Endothelial cell of umbilical vein (primary cell): ENCODE measurements around the gene RENBP. TPM values are rescaled to one million over a fixed set of nuclear protein-coding genes. Genes with fewer than 3 reads are reported as not detected.

Source experiments
- BruUV-seq: library from RNA; stranded (reverse); fragments of 400-500 nt; replicated peaks from 2 replicates; lab custom pipeline; 2021; lab: Mats Ljungman, UMichigan
- CTCF ChIA-PET: fragments of 300-600, 350-600 bp; sonication (Branson Sonifier 250); formaldehyde crosslinking; loops from one replicate; lab custom pipeline; 2021; ENCODE audit warnings: antibody characterized with exemption, inconsistent platforms; lab: Charles Lee
- POLR2A ChIA-PET: fragments of 300-600, 350-600 bp; sonication (Branson Sonifier 250); formaldehyde crosslinking; loops from one replicate; lab custom pipeline; 2021; ENCODE audit warnings: antibody characterized with exemption, inconsistent platforms; lab: Charles Lee
- DNase-seq: peaks from one replicate; pipeline ENCODE4 v3.0.0-alpha.2; 2011; ENCODE audit warnings: low read depth, low spot score
- FAIRE-seq: peaks from 2 replicates; lab custom pipeline; 2011; peaks lifted over from hg19 to GRCh38; lab: Jason Lieb, UNC
- H2AFZ ChIP-seq: 2 replicates; pipeline ENCODE4 v1.6.0; 2012; ENCODE audit warnings: low read depth, low read length, control low read depth, inconsistent platforms
- H3K27ac ChIP-seq: 2 replicates; pipeline ENCODE4 v1.5.1; 2011; ENCODE audit warnings: low read depth, mild to moderate bottlenecking, control low read depth, low read length, moderate library complexity; ENCODE audit not compliant: insufficient read depth
- H3K27me3 ChIP-seq, 2 experiments: 2 replicates each; pipeline versions ENCODE4 v1.6.0 to v1.6.1; 2011; ENCODE audit warnings: low read length in 2 of 2, mixed read lengths in 1 of 2; ENCODE audit not compliant: control insufficient read depth in 2 of 2, insufficient read depth in 2 of 2
- H3K36me3 ChIP-seq, 2 experiments: 2 replicates in 1 of 2; 3 replicates in 1 of 2; pipeline ENCODE4 v1.5.1; 2011; ENCODE audit warnings: low read length in 2 of 2, mild to moderate bottlenecking in 1 of 2, moderate library complexity in 1 of 2; ENCODE audit not compliant: control insufficient read depth in 2 of 2, insufficient read depth in 2 of 2; ENCODE audit errors: extremely low read depth in 1 of 2
- H3K4me1 ChIP-seq: 3 replicates; pipeline ENCODE4 v1.5.1; 2011; ENCODE audit warnings: mild to moderate bottlenecking, low read length; ENCODE audit not compliant: control insufficient read depth, insufficient read depth; ENCODE audit errors: extremely low read depth
- H3K4me2 ChIP-seq: 2 replicates; pipeline ENCODE4 v1.6.1; 2011; ENCODE audit warnings: low read length, control low read depth, mixed read lengths; ENCODE audit not compliant: insufficient read depth
- H3K4me3 ChIP-seq, 3 experiments: fragments of 200-600 bp in 1 of 3; sonication (generic), shearing (Covaris generic) in 1 of 3; replicated peaks in 1 of 3; 2 replicates each; pipeline ENCODE4 v1.5.1; 2011 to 2016; ENCODE audit warnings: control low read depth in 3 of 3, low read length in 3 of 3, mild to moderate bottlenecking in 2 of 3, inconsistent platforms in 1 of 3, low read depth in 1 of 3, moderate library complexity in 1 of 3; ENCODE audit not compliant: insufficient read depth in 1 of 3
- H3K79me2 ChIP-seq: 2 replicates; pipeline ENCODE4 v1.6.0; 2012; ENCODE audit warnings: low read length, inconsistent platforms; ENCODE audit not compliant: control insufficient read depth, insufficient read depth
- H3K9ac ChIP-seq: replicated peaks from 2 replicates; pipeline ENCODE3; 2011; ENCODE audit warnings: low read length, control low read depth; ENCODE audit not compliant: insufficient read depth; ENCODE audit errors: extremely low read depth
- H3K9me1 ChIP-seq: replicated peaks from 3 replicates; pipeline ENCODE4 v1.6.0; 2011; ENCODE audit warnings: mild to moderate bottlenecking, low read length; ENCODE audit not compliant: control insufficient read depth, insufficient read depth; ENCODE audit errors: extremely low read depth
- H3K9me3 ChIP-seq: replicated peaks from 2 replicates; pipeline ENCODE4 v1.5.1; 2012; ENCODE audit warnings: low read length, inconsistent platforms; ENCODE audit not compliant: control insufficient read depth, insufficient read depth
- H4K20me1 ChIP-seq: replicated peaks from 2 replicates; pipeline ENCODE3; 2011; ENCODE audit warnings: mild to moderate bottlenecking, low read length; ENCODE audit not compliant: control insufficient read depth, insufficient read depth; ENCODE audit errors: extremely low read depth
- CTCF ChIP-seq, 2 donors: IDR thresholded peaks; 1 replicate in 1 of 2; 2 replicates in 1 of 2; pipeline ENCODE4 v1.5.1; 2011; ENCODE audit warnings: low read length in 2 of 2, mild to moderate bottlenecking in 2 of 2, moderate library complexity in 2 of 2, control low read depth in 1 of 2, inconsistent platforms in 1 of 2, low read depth in 1 of 2; ENCODE audit not compliant: insufficient read depth in 1 of 2; ENCODE audit errors: extremely low read depth in 1 of 2
- FOS ChIP-seq: IDR thresholded peaks from 2 replicates; pipeline ENCODE4 v1.6.1; 2011; ENCODE audit warnings: mild to moderate bottlenecking, low read length, moderate library complexity, borderline replicate concordance; ENCODE audit not compliant: insufficient read depth
- POLR2A ChIP-seq: IDR thresholded peaks from 2 replicates; pipeline ENCODE4 v1.6.1; 2012; ENCODE audit warnings: low read depth, mild to moderate bottlenecking, control low read depth, low read length
- dilution Hi-C: fragments of 300-500 bp; cut with MboI; formaldehyde crosslinking; loops from one replicate; pipeline ENCODE4 v1.15.0; 2019; ENCODE audit warnings: low sequenced_read_pairs; ENCODE audit not compliant: extremely low pct_ligation_motif_present
- intact Hi-C: fragments of 100-400 bp; cut with micrococcal nuclease; formaldehyde crosslinking; loops from one replicate; pipeline ENCODE4 v1.10.0; 2022
- polyA plus RNA-seq, 4 experiments: library from polyadenylated mRNA; depleted of rRNA in 3 of 4; stranded (reverse) in 3 of 4; unstranded in 1 of 4; fragments of >200 nt; gene quantifications; 2 replicates each; pipeline versions ENCODE4 v1.2.1 to v1.2.3, GENCODE V29; 2011 to 2012; ENCODE audit warnings: missing spikeins in 1 of 4
- total RNA-seq: library from RNA; stranded (reverse); gene quantifications from 2 replicates; pipeline ENCODE4 v1.2.3, GENCODE V29; 2021

The RENBP gene
- total and polyA plus RNA-seq, 2 donors (not counting 3 experiments of a cell fraction or from before 2014, with no cell fraction given) = 8.0 to 16.0 TPM

- no peak overlapping the region for H3K4me2 ChIP-seq
- ChIA-PET POLR2A (no interaction called here), CTCF (no interaction called here)
- no peak overlapping the region for H3K4me3 ChIP-seq
- no peaks in the 10 kb centered on the region for H3K36me3 ChIP-seq
- H3K27ac ChIP-seq = no peak overlapping the region
- dilution Hi-C loops = no loop called here
- intact Hi-C loops = loop anchor here (10.0 kb wide), 1 partner anchor 74 kb away; no protein-coding TSS in a partner anchor
- DNase-seq (no peak), FAIRE-seq (no peak)
- H3K4me1 ChIP-seq = no peaks in the 10 kb centered on the region
- H3K27me3 ChIP-seq = peaks cover 22 to 26% of the 10 kb centered on the region in 2 experiments
- BruUV-seq = no TSS peak
- no peaks in the 10 kb centered on the region for H3K9me1 ChIP-seq
- no peaks in the 10 kb centered on the region for H4K20me1 ChIP-seq
- H3K9me3 ChIP-seq = no peaks in the 10 kb centered on the region
- H3K9ac ChIP-seq = no peak overlapping the region
- H3K79me2 ChIP-seq = no peaks in the 10 kb centered on the region
- TF ChIP-seq FOS (no peak), CTCF (IDR thresholded peaks at IDR 0.05; ENCODE audit: extremely low read depth in 1 of 2, insufficient read depth in 1 of 2, low read depth in 1 of 2, low read length in 2 of 2) (no peak)
- no peak overlapping the region for H2AFZ ChIP-seq
Observed at GRCh38 chrX:153889123-153889522, 55.3 kb downstream of the RENBP start.

GRCh38 chrX:153888344-153888743 is 56.1 kb downstream of the RENBP start:
- DNase-seq (no peak), FAIRE-seq (no peak)
- intact Hi-C loops = loop anchor here (10.0 kb wide), 1 partner anchor 74 kb away; no protein-coding TSS in a partner anchor
- Histone ChIP-seq H3K9me3 (no peaks in the 10 kb centered on the region), H3K79me2 (no peaks in the 10 kb centered on the region), H3K9ac (no peak overlapping the region), H3K9me1 (no peaks in the 10 kb centered on the region), H4K20me1 (no peaks in the 10 kb centered on the region), H3K4me1 (no peaks in the 10 kb centered on the region), H3K36me3 (no peaks in the 10 kb centered on the region), H3K27ac (no peak overlapping the region), H3K4me2 (no peak overlapping the region), H3K27me3 (peaks cover 28 to 32% of the 10 kb centered on the region in 2 experiments), H3K4me3 (no peak overlapping the region), H2AFZ (no peak overlapping the region)
- ChIA-PET POLR2A (no interaction called here), CTCF (no interaction called here)
- no peak for TF ChIP-seq POLR2A
- TF ChIP-seq CTCF (IDR thresholded peaks at IDR 0.05; ENCODE audit: extremely low read depth in 1 of 2, insufficient read depth in 1 of 2, low read depth in 1 of 2, low read length in 2 of 2) = no peak
- no TSS peak for BruUV-seq
- dilution Hi-C loops = no loop called here
